Keratinocyte (primary cell): Measurements from ENCODE around the gene SCT. TPM values are rescaled to one million over a fixed set of nuclear protein-coding genes. Genes with fewer than 3 reads are reported as not detected.

Experiments
- DNase-seq: peaks from one replicate; pipeline ENCODE4 v3.0.0-alpha.2; 2011; ENCODE audit warnings: low read depth, missing footprints, low spot score
- FAIRE-seq: peaks from 2 replicates; lab custom pipeline; 2011; peaks lifted over from hg19 to GRCh38; lab: Jason Lieb, UNC
- H2AFZ ChIP-seq: 2 replicates; pipeline ENCODE4 v1.6.0; 2012; ENCODE audit warnings: low read length, control low read depth, inconsistent platforms; ENCODE audit not compliant: control insufficient read depth
- H3K27ac ChIP-seq: 2 replicates; pipeline ENCODE4 v1.5.1; 2011; ENCODE audit warnings: low read length; ENCODE audit not compliant: control insufficient read depth, insufficient read depth
- H3K27me3 ChIP-seq: 3 replicates; pipeline ENCODE4 v1.6.0; 2011; ENCODE audit warnings: low read length; ENCODE audit not compliant: control insufficient read depth, insufficient read depth; ENCODE audit errors: extremely low read depth
- H3K36me3 ChIP-seq, 2 experiments: 2 replicates in 1 of 2; 3 replicates in 1 of 2; pipeline ENCODE4 v1.5.1; 2011; ENCODE audit warnings: low read length in 2 of 2, mild to moderate bottlenecking in 1 of 2; ENCODE audit not compliant: control insufficient read depth in 2 of 2, insufficient read depth in 2 of 2; ENCODE audit errors: extremely low read depth in 1 of 2
- H3K4me1 ChIP-seq: 3 replicates; pipeline ENCODE4 v1.5.1; 2011; ENCODE audit warnings: low read length; ENCODE audit not compliant: control insufficient read depth, insufficient read depth; ENCODE audit errors: extremely low read depth
- H3K4me2 ChIP-seq: 3 replicates; pipeline ENCODE4 v1.6.0; 2011; ENCODE audit warnings: low read depth, low read length; ENCODE audit not compliant: control insufficient read depth, insufficient read depth; ENCODE audit errors: extremely low read depth
- H3K4me3 ChIP-seq, 3 experiments: fragments of 200-600 bp in 1 of 3; sonication (generic) in 1 of 3; 2 replicates in 2 of 3; 3 replicates in 1 of 3; pipeline ENCODE4 v1.5.1; 2011 to 2016; ENCODE audit warnings: low read length in 3 of 3, mild to moderate bottlenecking in 3 of 3, control low read depth in 2 of 3, inconsistent platforms in 1 of 3, low read depth in 1 of 3, mixed read lengths in 1 of 3, mixed run types in 1 of 3, moderate library complexity in 1 of 3; ENCODE audit not compliant: control insufficient read depth in 2 of 3, insufficient read depth in 2 of 3; ENCODE audit errors: extremely low read depth in 1 of 3
- H3K79me2 ChIP-seq: 2 replicates; pipeline ENCODE4 v1.6.0; 2012; ENCODE audit warnings: low read length; ENCODE audit not compliant: control insufficient read depth, insufficient read depth
- H3K9ac ChIP-seq: 3 replicates; pipeline ENCODE4 v1.6.0; 2011; ENCODE audit warnings: low read length; ENCODE audit not compliant: control insufficient read depth, insufficient read depth; ENCODE audit errors: extremely low read depth
- H3K9me1 ChIP-seq: 3 replicates; pipeline ENCODE4 v1.6.0; 2011; ENCODE audit warnings: low read length; ENCODE audit not compliant: control insufficient read depth, insufficient read depth; ENCODE audit errors: extremely low read depth
- H3K9me3 ChIP-seq: 2 replicates; pipeline ENCODE4 v1.5.1; 2012; ENCODE audit warnings: low read depth, low read length; ENCODE audit not compliant: control insufficient read depth
- H4K20me1 ChIP-seq: 3 replicates; pipeline ENCODE4 v1.6.0; 2011; ENCODE audit warnings: low read length; ENCODE audit not compliant: control insufficient read depth, insufficient read depth; ENCODE audit errors: extremely low read depth
- EZH2 ChIP-seq: IDR thresholded peaks from one replicate; pipeline ENCODE4 v1.6.1; 2012; ENCODE audit warnings: inconsistent platforms, mild to moderate bottlenecking, low read length, moderate library complexity
- dilution Hi-C: fragments of 300-500 bp; cut with MboI; formaldehyde crosslinking; loops from one replicate; pipeline ENCODE4 v1.7.0; 2020; ENCODE audit warnings: low sequenced_read_pairs; ENCODE audit not compliant: extremely low pct_ligation_motif_present
- polyA plus RNA-seq, 5 experiments: library from polyadenylated mRNA; depleted of rRNA in 3 of 5; stranded (reverse) in 3 of 5; stranded (forward) in 1 of 5; unstranded in 1 of 5; fragments of >200 nt; gene quantifications; 1 replicate in 1 of 5; 2 replicates in 3 of 5; 3 replicates in 1 of 5; pipeline versions ENCODE4 v1.2.1 to v1.2.3, GENCODE V29; 2011 to 2012; ENCODE audit warnings: missing spikeins in 2 of 5, low read depth in 1 of 5, low replicate concordance in 1 of 5
- TF ChIP-seq, protein P1 (sequence below), 3 experiments: IDR thresholded peaks in 1 of 3; conservative IDR thresholded peaks in 1 of 3; optimal IDR thresholded peaks in 1 of 3; 2 replicates in 2 of 3; 3 replicates in 1 of 3; pipeline versions ENCODE3 to v1.5.1; 2011; ENCODE audit warnings: low read length in 3 of 3, mild to moderate bottlenecking in 3 of 3, moderate library complexity in 2 of 3, control low read depth in 1 of 3, inconsistent platforms in 1 of 3; ENCODE audit not compliant: insufficient read depth in 2 of 3; ENCODE audit errors: extremely low read depth in 1 of 3

Gene SCT
- polyA plus RNA-seq, 1 donor (not counting 4 experiments of a cell fraction or from before 2014, with no cell fraction given), result not detected

GRCh38 chr11:623349-623869 lies 3.6 kb downstream of the SCT start:
- FAIRE-seq (no peak), DNase-seq (no peak)
- H3K4me1 ChIP-seq, result no peaks in the 10 kb centered on the region
- TF ChIP-seq, protein P1, sequence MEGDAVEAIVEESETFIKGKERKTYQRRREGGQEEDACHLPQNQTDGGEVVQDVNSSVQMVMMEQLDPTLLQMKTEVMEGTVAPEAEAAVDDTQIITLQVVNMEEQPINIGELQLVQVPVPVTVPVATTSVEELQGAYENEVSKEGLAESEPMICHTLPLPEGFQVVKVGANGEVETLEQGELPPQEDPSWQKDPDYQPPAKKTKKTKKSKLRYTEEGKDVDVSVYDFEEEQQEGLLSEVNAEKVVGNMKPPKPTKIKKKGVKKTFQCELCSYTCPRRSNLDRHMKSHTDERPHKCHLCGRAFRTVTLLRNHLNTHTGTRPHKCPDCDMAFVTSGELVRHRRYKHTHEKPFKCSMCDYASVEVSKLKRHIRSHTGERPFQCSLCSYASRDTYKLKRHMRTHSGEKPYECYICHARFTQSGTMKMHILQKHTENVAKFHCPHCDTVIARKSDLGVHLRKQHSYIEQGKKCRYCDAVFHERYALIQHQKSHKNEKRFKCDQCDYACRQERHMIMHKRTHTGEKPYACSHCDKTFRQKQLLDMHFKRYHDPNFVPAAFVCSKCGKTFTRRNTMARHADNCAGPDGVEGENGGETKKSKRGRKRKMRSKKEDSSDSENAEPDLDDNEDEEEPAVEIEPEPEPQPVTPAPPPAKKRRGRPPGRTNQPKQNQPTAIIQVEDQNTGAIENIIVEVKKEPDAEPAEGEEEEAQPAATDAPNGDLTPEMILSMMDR (optimal IDR thresholded peaks at IDR 0.05 in 1 of 3, IDR thresholded peaks at IDR 0.05 in 1 of 3, conservative IDR thresholded peaks at IDR 0.05 in 1 of 3; ENCODE audit: extremely low read depth in 1 of 3, insufficient read depth in 2 of 3, low read length in 3 of 3), result no peak
- TF ChIP-seq EZH2, result no peak
- no peaks in the 10 kb centered on the region for H4K20me1 ChIP-seq
- H3K9me3 ChIP-seq, result no peaks in the 10 kb centered on the region
- no peak overlapping the region for H3K4me3 ChIP-seq
- no peak overlapping the region for H2AFZ ChIP-seq
- dilution Hi-C loops, result no loop called here
- no peaks in the 10 kb centered on the region for H3K27me3 ChIP-seq
- H3K27ac ChIP-seq, result no peak overlapping the region
- H3K9ac ChIP-seq, result no peak overlapping the region
- H3K9me1 ChIP-seq, result no peaks in the 10 kb centered on the region
- no peaks in the 10 kb centered on the region for H3K36me3 ChIP-seq
- H3K79me2 ChIP-seq, result no peaks in the 10 kb centered on the region
- H3K4me2 ChIP-seq, result no peak overlapping the region

DNA sequence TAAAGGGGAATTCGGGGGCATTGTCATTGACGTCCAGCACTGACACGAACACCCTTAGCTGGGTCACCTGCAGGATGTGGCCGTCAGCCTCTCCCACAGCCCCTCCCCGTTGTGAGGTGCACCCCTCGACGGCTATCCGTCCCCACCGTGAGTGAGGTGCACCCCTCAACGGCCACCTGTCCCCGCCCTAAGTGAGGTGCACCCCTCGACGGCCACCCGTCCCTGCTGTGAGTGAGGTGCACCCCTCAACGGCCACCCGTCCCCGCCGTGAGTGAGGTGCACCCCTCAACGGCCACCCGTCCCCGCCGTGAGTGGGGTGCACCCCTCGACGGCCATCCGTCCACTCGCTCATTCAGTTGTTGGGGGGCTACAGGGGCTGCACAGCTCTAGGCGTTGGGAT lies 5.1 kb downstream of the SCT start:
- Histone ChIP-seq H3K4me2 (no peak overlapping the region), H2AFZ (no peak overlapping the region), H3K4me3 (no peak overlapping the region), H3K4me1 (no peaks in the 10 kb centered on the region), H3K9me3 (no peaks in the 10 kb centered on the region), H4K20me1 (no peaks in the 10 kb centered on the region), H3K79me2 (no peaks in the 10 kb centered on the region), H3K9ac (no peak overlapping the region), H3K27ac (no peak overlapping the region), H3K27me3 (no peaks in the 10 kb centered on the region), H3K9me1 (no peaks in the 10 kb centered on the region), H3K36me3 (no peaks in the 10 kb centered on the region)
- DNase-seq (no peak), FAIRE-seq (no peak)
- TF ChIP-seq, protein P1 (optimal IDR thresholded peaks at IDR 0.05 in 1 of 3, IDR thresholded peaks at IDR 0.05 in 1 of 3, conservative IDR thresholded peaks at IDR 0.05 in 1 of 3; ENCODE audit: extremely low read depth in 1 of 3, insufficient read depth in 2 of 3, low read length in 3 of 3), result no peak
- TF ChIP-seq EZH2, result no peak
- dilution Hi-C loops, result no loop called here
